Esophagus squamous epithelium (tissue), 4 donors: ENCODE data around the gene CRHBP.

ENCODE experiments used
- POLR2A ChIP-seq, 4 donors: fragments of 450-650 bp; IDR thresholded peaks; one replicate each; pipeline ENCODE4 v1.6.1; 2017; ENCODE audit warnings: antibody characterized with exemption in 4 of 4, mild to moderate bottlenecking in 4 of 4, moderate library complexity in 3 of 4
- TF ChIP-seq, protein P1 (sequence below), 6 experiments: fragments of 450-650 bp in 4 of 6; fragments of 200-600 bp in 2 of 6; sonication (generic) in 2 of 6; IDR thresholded peaks; one replicate each; pipeline ENCODE4 v1.5.1; 2016 to 2019; ENCODE audit warnings: antibody characterized with exemption in 6 of 6, mild to moderate bottlenecking in 4 of 6, moderate library complexity in 4 of 6

- TF ChIP-seq, protein P1, sequence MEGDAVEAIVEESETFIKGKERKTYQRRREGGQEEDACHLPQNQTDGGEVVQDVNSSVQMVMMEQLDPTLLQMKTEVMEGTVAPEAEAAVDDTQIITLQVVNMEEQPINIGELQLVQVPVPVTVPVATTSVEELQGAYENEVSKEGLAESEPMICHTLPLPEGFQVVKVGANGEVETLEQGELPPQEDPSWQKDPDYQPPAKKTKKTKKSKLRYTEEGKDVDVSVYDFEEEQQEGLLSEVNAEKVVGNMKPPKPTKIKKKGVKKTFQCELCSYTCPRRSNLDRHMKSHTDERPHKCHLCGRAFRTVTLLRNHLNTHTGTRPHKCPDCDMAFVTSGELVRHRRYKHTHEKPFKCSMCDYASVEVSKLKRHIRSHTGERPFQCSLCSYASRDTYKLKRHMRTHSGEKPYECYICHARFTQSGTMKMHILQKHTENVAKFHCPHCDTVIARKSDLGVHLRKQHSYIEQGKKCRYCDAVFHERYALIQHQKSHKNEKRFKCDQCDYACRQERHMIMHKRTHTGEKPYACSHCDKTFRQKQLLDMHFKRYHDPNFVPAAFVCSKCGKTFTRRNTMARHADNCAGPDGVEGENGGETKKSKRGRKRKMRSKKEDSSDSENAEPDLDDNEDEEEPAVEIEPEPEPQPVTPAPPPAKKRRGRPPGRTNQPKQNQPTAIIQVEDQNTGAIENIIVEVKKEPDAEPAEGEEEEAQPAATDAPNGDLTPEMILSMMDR (IDR thresholded peaks at IDR 0.05): no peak
- TF ChIP-seq POLR2A (IDR thresholded peaks at IDR 0.05): no peak
Measured at GRCh38 chr5:76942581-76942980, 10.3 kb upstream of the CRHBP start.
